LNCAP (cell line): ENCODE data around the gene GPR83.

ENCODE experiments used
- TF ChIP-seq, protein P1 (sequence below): fragments of 450-650 bp; IDR thresholded peaks from 2 replicates; pipeline ENCODE4 v1.5.1; 2017; ENCODE audit warnings: mild to moderate bottlenecking

GPR83 gene

DNA sequence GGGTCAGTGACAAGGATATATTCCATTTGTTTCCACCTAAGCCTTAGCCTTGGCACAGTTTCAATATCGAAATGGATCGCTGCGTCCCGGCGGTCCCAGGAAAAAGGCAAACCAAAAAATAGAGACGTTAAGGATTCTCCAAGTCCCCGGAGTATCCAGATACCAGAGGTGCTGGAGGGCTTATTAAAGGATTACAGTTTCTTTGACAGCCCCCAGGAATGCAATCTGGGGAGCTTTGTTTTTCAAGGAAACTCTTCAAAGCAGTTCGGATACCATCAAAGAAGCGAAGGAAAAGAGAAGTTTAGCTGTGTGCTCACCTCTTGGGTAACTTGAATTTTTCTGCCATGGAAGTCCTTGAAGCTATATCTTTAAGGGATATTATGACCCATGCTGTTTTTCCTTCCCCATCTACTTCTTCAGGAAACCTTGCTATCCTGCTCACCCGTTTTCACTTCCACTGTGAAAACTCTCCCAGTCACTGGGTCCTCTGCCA lies 600 bp upstream of the GPR83 start:
- TF ChIP-seq, protein P1, sequence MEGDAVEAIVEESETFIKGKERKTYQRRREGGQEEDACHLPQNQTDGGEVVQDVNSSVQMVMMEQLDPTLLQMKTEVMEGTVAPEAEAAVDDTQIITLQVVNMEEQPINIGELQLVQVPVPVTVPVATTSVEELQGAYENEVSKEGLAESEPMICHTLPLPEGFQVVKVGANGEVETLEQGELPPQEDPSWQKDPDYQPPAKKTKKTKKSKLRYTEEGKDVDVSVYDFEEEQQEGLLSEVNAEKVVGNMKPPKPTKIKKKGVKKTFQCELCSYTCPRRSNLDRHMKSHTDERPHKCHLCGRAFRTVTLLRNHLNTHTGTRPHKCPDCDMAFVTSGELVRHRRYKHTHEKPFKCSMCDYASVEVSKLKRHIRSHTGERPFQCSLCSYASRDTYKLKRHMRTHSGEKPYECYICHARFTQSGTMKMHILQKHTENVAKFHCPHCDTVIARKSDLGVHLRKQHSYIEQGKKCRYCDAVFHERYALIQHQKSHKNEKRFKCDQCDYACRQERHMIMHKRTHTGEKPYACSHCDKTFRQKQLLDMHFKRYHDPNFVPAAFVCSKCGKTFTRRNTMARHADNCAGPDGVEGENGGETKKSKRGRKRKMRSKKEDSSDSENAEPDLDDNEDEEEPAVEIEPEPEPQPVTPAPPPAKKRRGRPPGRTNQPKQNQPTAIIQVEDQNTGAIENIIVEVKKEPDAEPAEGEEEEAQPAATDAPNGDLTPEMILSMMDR, result no peak

DNA sequence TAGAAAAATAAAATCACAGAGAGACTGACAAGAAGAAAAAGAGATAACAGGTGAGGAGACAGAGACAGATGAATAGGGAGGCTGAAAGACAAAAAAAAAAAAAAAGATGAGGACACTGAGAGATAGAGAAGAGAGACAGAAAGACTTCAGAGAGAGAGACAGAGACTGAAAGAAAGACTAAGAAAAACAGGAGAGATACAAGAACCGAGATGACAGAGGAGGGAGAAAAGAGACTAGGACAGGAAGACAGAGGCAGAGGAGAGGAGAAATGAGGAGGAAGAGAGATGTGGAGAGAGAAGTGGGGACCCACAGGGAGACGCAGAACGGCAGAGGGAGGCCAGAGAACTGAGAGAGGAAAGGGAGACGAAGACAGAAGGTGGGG lies 771 bp downstream of the GPR83 start:
- TF ChIP-seq, protein P1, result no peak

DNA sequence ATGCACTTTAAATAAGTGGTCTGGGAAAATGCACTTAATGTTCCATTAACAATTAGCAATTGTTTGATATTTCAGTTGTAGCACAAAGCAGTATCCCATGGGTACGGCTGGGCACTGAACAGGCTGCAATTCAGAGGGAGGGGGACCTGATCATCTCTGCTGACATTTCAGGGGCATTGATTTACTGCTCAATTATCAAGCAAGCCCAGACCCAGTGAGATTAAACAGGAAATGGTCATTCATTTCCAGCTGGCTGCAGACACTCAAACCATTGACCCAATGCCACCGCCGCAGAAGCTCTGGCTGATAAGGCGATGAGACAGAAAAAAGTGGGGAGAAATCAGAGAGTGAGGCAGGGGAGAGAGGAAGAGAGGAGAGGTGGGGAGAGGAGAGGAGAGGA lies 1.2 kb downstream of the GPR83 start:
- TF ChIP-seq, protein P1, result no peak

DNA sequence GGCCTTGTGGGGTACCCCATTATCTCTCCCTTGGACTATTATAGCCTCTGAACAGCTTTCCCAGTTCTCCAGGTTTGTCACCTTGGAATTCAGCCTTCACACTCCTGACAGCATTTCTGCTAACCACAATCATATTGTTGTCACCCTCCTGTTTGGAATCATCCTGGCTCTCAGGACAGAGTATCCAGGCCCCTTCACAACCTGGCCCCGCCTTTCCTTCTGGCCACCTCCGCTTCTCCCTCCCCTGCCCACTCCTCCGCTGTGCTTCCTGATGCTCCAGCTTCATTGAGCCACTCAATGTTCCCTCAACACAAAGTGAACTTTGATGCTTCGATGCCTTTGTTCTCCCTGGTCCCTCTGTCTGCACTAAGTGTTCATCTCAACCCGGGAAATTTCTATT lies 3.1 kb downstream of the GPR83 start:
- TF ChIP-seq, protein P1, result no peak

DNA sequence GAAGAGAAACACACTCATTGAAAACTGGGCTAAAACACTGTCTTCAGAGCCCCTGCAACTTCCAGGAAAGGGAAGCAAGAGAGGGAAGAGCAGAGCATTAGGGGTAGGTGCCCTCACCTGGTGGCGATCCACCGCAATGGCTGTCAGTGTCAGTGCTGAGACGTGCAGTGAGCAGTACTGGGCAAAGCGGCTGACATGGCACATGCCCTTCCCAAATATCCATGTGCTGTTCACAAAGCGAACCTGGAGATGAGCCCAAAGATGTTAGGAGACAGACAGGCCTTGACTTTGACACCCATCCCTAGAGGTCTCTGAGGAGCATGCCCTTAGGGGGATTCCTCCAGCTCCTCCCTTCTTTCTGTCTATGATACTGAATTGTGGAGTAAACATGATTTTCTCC lies 4.9 kb downstream of the GPR83 start:
- TF ChIP-seq, protein P1, result no peak

DNA sequence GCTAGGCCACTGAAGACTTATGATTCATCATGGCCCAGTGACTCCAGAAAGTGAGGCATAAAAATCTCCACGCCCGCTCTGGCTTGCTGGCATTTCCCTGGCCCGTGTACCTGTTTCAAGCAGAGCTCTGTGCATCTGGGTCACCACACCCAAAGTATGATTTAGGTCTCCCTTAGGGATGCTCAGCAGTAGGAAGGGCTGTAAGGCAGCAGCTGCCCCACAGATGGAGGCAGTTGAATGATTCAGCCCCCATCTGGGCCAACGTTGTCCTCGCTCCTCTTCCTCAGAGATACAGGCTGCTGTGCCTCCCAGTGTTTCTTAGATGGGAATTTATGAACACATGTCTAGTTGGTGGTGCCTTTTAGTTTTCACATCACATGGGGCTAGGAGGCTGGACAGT lies 21.6 kb downstream of the GPR83 start:
- TF ChIP-seq, protein P1, result no peak

DNA sequence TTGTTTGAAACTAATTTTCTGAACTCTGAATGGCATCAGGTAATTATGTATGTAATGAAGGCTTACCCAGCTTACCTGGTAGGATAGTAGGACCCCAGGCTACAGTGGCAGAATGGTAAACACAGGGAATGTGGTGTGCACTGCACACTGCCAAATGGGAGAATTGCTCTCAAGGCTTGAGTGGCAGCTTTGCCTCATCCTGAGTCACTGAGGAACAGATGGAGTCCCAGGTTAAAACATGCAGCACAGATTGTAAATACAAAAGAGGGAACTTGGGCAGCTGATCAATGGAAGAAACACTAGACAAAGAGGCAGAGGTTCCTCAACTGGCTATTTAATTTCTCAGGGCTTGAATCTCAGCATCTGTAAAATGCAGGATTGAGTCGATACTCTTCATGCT lies 24.4 kb downstream of the GPR83 start:
- TF ChIP-seq, protein P1, result no peak

DNA sequence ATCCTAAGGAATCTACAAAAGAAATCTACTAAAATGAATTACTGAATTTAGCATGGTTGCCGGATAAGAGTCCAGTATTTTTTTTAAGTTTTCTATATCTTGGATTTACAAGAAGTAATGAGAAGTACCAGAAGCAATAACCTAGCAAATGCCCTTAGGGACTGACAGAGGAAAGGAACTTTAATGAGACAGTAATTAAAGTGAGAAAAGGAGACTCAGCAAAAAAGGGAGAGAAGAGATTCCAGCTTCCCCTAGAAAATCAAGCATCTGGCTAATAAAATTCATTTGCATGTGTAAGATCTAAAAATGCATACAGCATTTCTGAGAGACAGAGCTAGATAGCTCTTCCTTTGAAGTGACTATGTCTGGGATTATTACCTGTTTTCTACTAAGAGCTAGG lies 57.7 kb downstream of the GPR83 start:
- TF ChIP-seq, protein P1, result no peak
